GM12878 (cell line): ENCODE data around the gene BHLHE41. TPM values are rescaled to one million over a fixed set of nuclear protein-coding genes. Genes with fewer than 3 reads are reported as not detected.

ENCODE experiments used
- CHD2 ChIP-seq: IDR thresholded peaks from 2 replicates; pipeline ENCODE4 v1.6.1; 2011; ENCODE audit warnings: low read depth, low read length, improper control_type of control experiment, borderline replicate concordance
- CHD4 ChIP-seq: fragments of 200-600 bp; sonication (generic); IDR thresholded peaks from 2 replicates; pipeline ENCODE4 v1.6.1; 2016; ENCODE audit warnings: mild to moderate bottlenecking
- ESRRA ChIP-seq: IDR thresholded peaks from 2 replicates; pipeline ENCODE4 v1.6.1; 2012; ENCODE audit warnings: mild to moderate bottlenecking, low read length, improper control_type of control experiment
- EZH2 ChIP-seq: IDR thresholded peaks from 2 replicates; pipeline ENCODE4 v1.6.1; 2012; ENCODE audit warnings: low read depth, mild to moderate bottlenecking, control low read depth, inconsistent platforms, low read length, borderline replicate concordance; ENCODE audit not compliant: control insufficient read depth
- GABPA ChIP-seq: IDR thresholded peaks from 2 replicates; pipeline ENCODE4 v1.6.1; 2014; ENCODE audit warnings: antibody characterized with exemption, low read depth, mild to moderate bottlenecking, inconsistent platforms
- IKZF2 ChIP-seq, 2 experiments: fragments of 450-650 bp; IDR thresholded peaks; 2 replicates each; pipeline ENCODE4 v1.6.1; 2017; ENCODE audit warnings: mild to moderate bottlenecking in 2 of 2, moderate library complexity in 2 of 2
- KAT2A ChIP-seq: conservative IDR thresholded peaks from 2 replicates; pipeline ENCODE4 v1.6.1; 2011; ENCODE audit warnings: low read depth, low read length; ENCODE audit not compliant: control insufficient read depth
- MEF2A ChIP-seq: IDR thresholded peaks from 2 replicates; pipeline ENCODE4 v1.6.1; 2011; ENCODE audit warnings: low read depth, mild to moderate bottlenecking, low read length, moderate library complexity; ENCODE audit not compliant: insufficient read depth
- MTA2 ChIP-seq: fragments of 450-650 bp; IDR thresholded peaks from 2 replicates; pipeline ENCODE4 v1.6.1; 2016; ENCODE audit warnings: low read depth, mild to moderate bottlenecking, moderate library complexity
- MYB ChIP-seq: fragments of 150-350 bp; IDR thresholded peaks from 2 replicates; pipeline ENCODE4 v1.6.1; 2014; ENCODE audit warnings: mild to moderate bottlenecking, low read depth, low read length, borderline replicate concordance
- MYC ChIP-seq: IDR thresholded peaks from 2 replicates; pipeline ENCODE4 v1.6.1; 2011; ENCODE audit warnings: mild to moderate bottlenecking, low read length, moderate library complexity, inconsistent platforms; ENCODE audit not compliant: insufficient read depth, insufficient replicate concordance, insufficient read length, severe bottlenecking
- NBN ChIP-seq: fragments of 450-650 bp; IDR thresholded peaks from 2 replicates; pipeline ENCODE4 v1.6.1; 2016
- NFYA ChIP-seq: IDR thresholded peaks from 2 replicates; pipeline ENCODE4 v1.6.1; 2011; ENCODE audit warnings: low read depth, mild to moderate bottlenecking, low read length, improper control_type of control experiment, borderline replicate concordance
- NKRF ChIP-seq: fragments of 450-650 bp; conservative IDR thresholded peaks from 2 replicates; pipeline ENCODE4 v1.6.1; 2017; ENCODE audit warnings: mild to moderate bottlenecking, moderate library complexity
- NR2C2 ChIP-seq: IDR thresholded peaks from 2 replicates; pipeline ENCODE4 v1.6.1; 2011; ENCODE audit warnings: borderline replicate concordance, low read depth; ENCODE audit not compliant: control insufficient read depth, insufficient read length
- PBX3 ChIP-seq: IDR thresholded peaks from 2 replicates; pipeline ENCODE4 v1.6.1; 2011; ENCODE audit warnings: mild to moderate bottlenecking, low read depth, low read length, moderate library complexity; ENCODE audit not compliant: insufficient replicate concordance
- PKNOX1 ChIP-seq: fragments of 450-650 bp; IDR thresholded peaks from 2 replicates; pipeline ENCODE4 v1.6.1; 2016; ENCODE audit warnings: mild to moderate bottlenecking
- PML ChIP-seq: IDR thresholded peaks from 2 replicates; pipeline ENCODE4 v1.6.1; 2012; ENCODE audit warnings: low read length, inconsistent platforms
- POLR2AphosphoS5 ChIP-seq: IDR thresholded peaks from 2 replicates; pipeline ENCODE4 v1.6.1; 2011; ENCODE audit warnings: mild to moderate bottlenecking, low read length, inconsistent platforms
- RB1 ChIP-seq: fragments of 450-650 bp; formaldehyde crosslinking; IDR thresholded peaks from 2 replicates; pipeline ENCODE4 v1.6.1; 2017; ENCODE audit warnings: mild to moderate bottlenecking, borderline replicate concordance
- RELB ChIP-seq: fragments of 450-650 bp; IDR thresholded peaks from 2 replicates; pipeline ENCODE4 v1.6.1; 2017; ENCODE audit warnings: low read depth, mild to moderate bottlenecking, moderate library complexity
- RUNX3 ChIP-seq: IDR thresholded peaks from 2 replicates; pipeline ENCODE4 v1.6.1; 2012; ENCODE audit warnings: low read length, inconsistent platforms
- SMAD5 ChIP-seq: IDR thresholded peaks from 2 replicates; pipeline ENCODE4 v1.6.1; 2016; ENCODE audit warnings: antibody characterized with exemption, low read depth
- USF1 ChIP-seq: IDR thresholded peaks from 2 replicates; pipeline ENCODE4 v1.6.1; 2011; ENCODE audit warnings: borderline replicate concordance, low read depth, mild to moderate bottlenecking, moderate library complexity, mixed read lengths, low read length; ENCODE audit not compliant: insufficient read depth; ENCODE audit errors: extremely low read length
- YBX1 ChIP-seq: fragments of 450-650 bp; IDR thresholded peaks from 2 replicates; pipeline ENCODE4 v1.6.1; 2016; ENCODE audit warnings: antibody characterized with exemption
- polyA plus RNA-seq, 11 experiments: library from polyadenylated mRNA; depleted of rRNA in 4 of 11; unstranded in 6 of 11; stranded (reverse) in 5 of 11; fragments of >200 nt; fragmentation: Nextera tagmentation in 4 of 11; fragmentation: Illumina TruSeq in 1 of 11; extraction: Ambion mirVana in 4 of 11; extraction: Trizol in 1 of 11; gene quantifications; 1 replicate in 1 of 11; 2 replicates in 10 of 11; pipeline versions ENCODE4 v1.2.1 to v1.2.3, GENCODE V29; 2011 to 2016; ENCODE audit warnings: inconsistent platforms in 2 of 11, missing spikeins in 2 of 11, low read depth in 1 of 11
- total RNA-seq, 4 experiments: library from RNA; depleted of rRNA in 3 of 4; stranded (reverse); fragments of >200 nt in 3 of 4; fragmentation: Illumina TruSeq in 1 of 4; extraction: Trizol in 1 of 4; gene quantifications; 2 replicates each; pipeline versions ENCODE4 v1.2.1 to v1.2.3, GENCODE V29; 2013 to 2021

The BHLHE41 gene
- total and polyA plus RNA-seq, 10 of the 15 experiments (the other 5 are each of a cell fraction or from before 2014, with no cell fraction given) = 0.02 to 1.5 (median 0.07) TPM; not detected in 3

- no peak for TF ChIP-seq CHD2
- TF ChIP-seq MYB = no peak
- TF ChIP-seq EZH2 = no peak
- TF ChIP-seq IKZF2 (IDR thresholded peaks at IDR 0.05) = peak in 1 of 2 experiments; percentile 17; a peak in 1 of 4 replicates
- no peak for TF ChIP-seq USF1
- 0 out of 2 replicates have a peak, but pooled peaks have one; percentile 36 for TF ChIP-seq NBN
- TF ChIP-seq SMAD5 = no peak
- no peak for TF ChIP-seq GABPA
- TF ChIP-seq CHD4 = no peak
- TF ChIP-seq ESRRA = no peak
- no peak for TF ChIP-seq KAT2A
- no peak for TF ChIP-seq MYC
- TF ChIP-seq RELB = no peak
- TF ChIP-seq YBX1 = no peak
- TF ChIP-seq NFYA = no peak
- no peak for TF ChIP-seq POLR2AphosphoS5
- peak; percentile 71 for TF ChIP-seq PKNOX1
- no peak for TF ChIP-seq NR2C2
- no peak for TF ChIP-seq NKRF
- TF ChIP-seq PBX3 = peak; percentile 54
- no peak for TF ChIP-seq MTA2
- no peak for TF ChIP-seq RB1
- TF ChIP-seq RUNX3 = no peak
- TF ChIP-seq PML = no peak
- TF ChIP-seq MEF2A = no peak
Observed at GRCh38 chr12:26158078-26158764, 33.4 kb upstream of the BHLHE41 start (continued).
